Effector memory CD4-positive, alpha-beta T cell (primary cell): ENCODE data around the gene UCHL3.

Source experiments
- DNase-seq, 3 donors: peaks; one replicate each; pipeline ENCODE4 v3.0.0-alpha.2; 2020
- H3K27ac ChIP-seq: 2 replicates; pipeline ENCODE4 v1.7.0; 2013; ENCODE audit warnings: mild to moderate bottlenecking, low read length, moderate library complexity; ENCODE audit not compliant: insufficient read depth, poor library complexity, severe bottlenecking
- H3K27me3 ChIP-seq: replicated peaks from 2 replicates; pipeline ENCODE4 v1.7.0; 2013; ENCODE audit warnings: mild to moderate bottlenecking, low read length; ENCODE audit not compliant: insufficient read depth, control insufficient read depth, poor library complexity, severe bottlenecking
- H3K36me3 ChIP-seq: 2 replicates; pipeline ENCODE4 v1.7.0; 2013; ENCODE audit warnings: mild to moderate bottlenecking, low read length, moderate library complexity; ENCODE audit not compliant: control insufficient read depth, insufficient read depth
- H3K4me1 ChIP-seq: 2 replicates; pipeline ENCODE4 v1.7.0; 2013; ENCODE audit warnings: low read length, mild to moderate bottlenecking; ENCODE audit not compliant: control insufficient read depth, insufficient read depth, poor library complexity, severe bottlenecking
- H3K4me3 ChIP-seq: 2 replicates; pipeline ENCODE4 v1.7.0; 2013; ENCODE audit warnings: low read length, low read depth, mild to moderate bottlenecking; ENCODE audit not compliant: insufficient read depth, poor library complexity, severe bottlenecking
- H3K9me3 ChIP-seq: 2 replicates; pipeline ENCODE4 v1.7.0; 2013; ENCODE audit warnings: mild to moderate bottlenecking, low read length, moderate library complexity; ENCODE audit not compliant: control insufficient read depth

Gene UCHL3

DNA sequence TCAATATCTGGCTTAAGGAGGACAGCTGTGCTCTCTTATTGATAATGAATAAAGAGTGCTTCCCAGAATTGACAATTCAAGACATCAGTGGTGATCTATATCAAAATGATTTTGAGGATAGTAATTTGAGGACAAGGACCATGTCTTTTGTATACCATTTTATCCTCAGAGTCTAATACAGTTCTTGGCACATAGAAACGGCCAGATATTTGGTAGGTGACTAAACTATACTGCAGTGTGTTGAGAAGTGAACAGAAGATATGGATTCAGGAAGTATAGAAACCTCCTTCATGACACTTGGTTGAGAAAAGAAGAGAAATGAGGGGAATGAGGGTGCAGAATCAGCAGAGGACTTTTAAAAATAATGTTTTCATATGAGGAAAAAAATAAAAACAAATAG lies 70.4 kb downstream of the UCHL3 start:
- H3K9me3 ChIP-seq: no peaks in the 10 kb centered on the region
- no peaks in the 10 kb centered on the region for H3K36me3 ChIP-seq
- DNase-seq: no peak
- H3K4me1 ChIP-seq: no peaks in the 10 kb centered on the region
- H3K4me3 ChIP-seq: no peak overlapping the region
- H3K27me3 ChIP-seq: no peaks in the 10 kb centered on the region
- no peak overlapping the region for H3K27ac ChIP-seq

DNA sequence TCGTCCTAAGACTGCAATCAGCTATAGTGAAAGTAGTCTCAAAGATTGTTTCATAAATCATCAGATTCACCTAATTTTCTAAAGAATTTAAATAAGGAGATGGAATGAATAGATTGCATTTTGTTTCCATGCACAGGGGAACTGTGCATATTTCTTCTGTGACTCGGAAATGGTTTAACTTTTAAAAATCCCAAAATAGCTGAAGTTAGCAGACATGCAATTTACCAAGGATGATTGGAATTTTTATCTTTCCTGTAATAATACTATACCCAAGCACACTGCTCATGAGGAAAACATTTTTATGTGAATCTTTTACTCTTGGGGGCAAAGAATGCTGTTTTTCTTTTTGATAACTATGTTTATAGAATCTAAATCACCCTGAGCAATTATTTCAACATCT lies 71.6 kb downstream of the UCHL3 start:
- DNase-seq: no peak
- Histone ChIP-seq H3K27ac (no peak overlapping the region), H3K9me3 (no peaks in the 10 kb centered on the region), H3K36me3 (no peaks in the 10 kb centered on the region), H3K27me3 (no peaks in the 10 kb centered on the region), H3K4me3 (no peak overlapping the region), H3K4me1 (no peaks in the 10 kb centered on the region)

DNA sequence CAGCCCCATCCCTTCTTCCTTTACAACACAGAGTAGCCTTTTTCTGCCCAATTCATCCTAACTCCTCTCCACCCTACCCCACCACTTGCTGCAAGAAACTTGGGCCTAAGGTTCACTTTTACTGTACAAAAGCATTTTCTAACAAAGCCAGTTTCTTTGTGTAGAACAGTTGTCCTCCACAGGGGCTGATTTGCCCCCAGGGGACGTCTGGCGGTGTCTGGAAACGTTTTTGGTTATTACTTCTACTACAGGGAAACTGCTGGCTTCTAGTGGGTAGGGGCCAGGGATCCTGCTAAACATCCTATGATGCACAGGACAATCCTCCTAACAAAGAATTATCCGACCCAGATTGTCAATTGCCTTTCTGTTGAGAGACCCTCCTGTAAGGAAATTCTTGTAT lies 79.2 kb downstream of the UCHL3 start:
- Histone ChIP-seq H3K36me3 (no peaks in the 10 kb centered on the region), H3K27me3 (no peaks in the 10 kb centered on the region), H3K4me1 (no peaks in the 10 kb centered on the region), H3K27ac (no peak overlapping the region), H3K4me3 (no peak overlapping the region), H3K9me3 (no peaks in the 10 kb centered on the region)
- DNase-seq: no peak

DNA sequence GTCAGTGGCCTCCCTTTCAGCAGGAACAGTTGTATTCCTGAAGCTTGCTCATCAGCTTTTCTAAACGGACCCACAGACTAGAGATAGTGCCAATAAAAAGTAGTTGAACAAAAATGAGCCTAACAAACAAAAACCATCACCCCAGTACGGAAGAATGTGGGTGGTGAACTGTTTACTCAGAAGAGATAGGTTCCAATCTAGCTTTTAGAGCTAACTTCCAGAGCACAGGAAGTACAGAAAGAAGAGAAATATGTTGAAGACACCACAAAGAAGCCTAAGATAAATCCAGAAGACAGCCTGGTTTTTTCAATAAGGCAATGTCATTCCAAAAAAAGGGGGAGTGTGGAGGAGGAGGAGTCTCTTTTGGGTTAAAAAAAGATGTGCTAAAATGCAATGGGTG lies 83.7 kb downstream of the UCHL3 start:
- no peaks in the 10 kb centered on the region for H3K9me3 ChIP-seq
- no peak for DNase-seq
- no peaks in the 10 kb centered on the region for H3K36me3 ChIP-seq
- no peaks in the 10 kb centered on the region for H3K4me1 ChIP-seq
- no peaks in the 10 kb centered on the region for H3K27me3 ChIP-seq
- no peak overlapping the region for H3K27ac ChIP-seq
- no peak overlapping the region for H3K4me3 ChIP-seq

DNA sequence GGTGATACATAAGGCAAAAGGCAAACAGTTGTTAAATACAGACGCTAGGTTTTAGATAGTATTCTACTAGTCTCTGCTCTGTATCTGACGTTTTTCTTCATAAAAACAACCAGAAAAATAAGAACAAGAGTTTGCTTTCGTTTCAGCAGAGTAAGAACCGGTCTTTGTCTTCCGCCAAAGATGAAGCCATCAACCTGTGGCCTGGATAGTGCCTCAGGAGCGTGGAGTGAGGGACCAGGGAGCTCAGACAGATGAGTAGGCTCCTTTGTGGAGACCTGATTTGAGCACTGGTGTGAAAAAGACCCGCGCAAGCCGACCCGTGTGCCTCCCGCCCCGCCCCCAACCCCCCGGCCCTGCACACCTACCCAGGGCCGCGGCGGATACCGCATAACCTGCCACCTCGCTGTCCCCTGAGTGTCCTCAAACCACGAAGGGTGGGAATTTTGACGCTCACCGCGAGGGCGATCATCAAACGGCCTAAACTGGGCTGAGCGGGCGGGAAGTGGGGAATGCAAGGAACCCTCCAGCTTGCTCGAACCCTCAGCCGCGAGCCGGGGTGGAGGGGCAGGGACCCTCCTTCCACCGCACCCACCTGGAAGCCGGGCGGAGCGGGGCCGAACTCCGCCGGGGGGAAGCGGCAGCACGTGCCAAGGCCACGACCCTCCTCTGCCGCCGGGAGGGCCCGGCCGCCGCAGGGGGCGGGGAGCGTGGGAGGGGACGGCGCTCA lies 85.7 kb downstream of the UCHL3 start:
- peak in 2 of 3 donors; percentile 0 to 5 for DNase-seq
- Histone ChIP-seq H3K27ac (peak overlapping the region; percentile 35), H3K4me3 (peak overlapping the region; percentile 81)

DNA sequence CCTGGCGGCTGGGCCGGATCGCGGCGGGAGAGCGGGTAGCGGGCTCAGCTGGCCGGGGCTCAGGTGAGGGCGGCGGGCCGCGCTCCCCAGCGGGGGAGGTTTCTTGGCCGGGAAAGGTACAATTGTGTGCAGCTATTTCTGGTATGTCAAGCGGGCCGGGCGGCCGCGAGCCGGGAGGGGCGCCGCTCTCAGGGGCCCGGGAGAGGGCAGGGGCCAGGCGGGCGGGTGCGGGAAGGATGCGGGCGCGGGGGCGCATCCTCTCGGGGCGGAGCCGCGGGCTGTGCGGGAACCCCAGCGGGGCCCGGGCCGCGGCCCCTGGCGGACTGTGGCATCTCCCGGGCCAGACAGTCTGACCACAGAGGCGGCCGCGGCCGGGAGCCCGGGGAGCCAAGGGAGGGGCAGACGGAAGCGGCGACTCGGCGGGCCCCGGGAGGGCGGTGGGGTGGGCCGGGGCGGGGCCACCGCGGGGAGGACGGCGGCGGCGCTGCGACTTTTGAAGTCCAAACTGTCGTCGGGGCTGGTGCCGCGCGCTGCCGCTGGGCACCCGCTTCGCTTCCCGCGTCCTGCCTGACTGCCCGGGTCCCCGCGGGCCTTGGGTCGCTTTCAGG lies 86.3 kb downstream of the UCHL3 start, which contains the start of gene LMO7:
Gene LMO7 (plus strand): TSS at position 503 of the 608 bp plus-strand sequence. CDS start 328 bp downstream, outside the sequence.
- H3K9me3 ChIP-seq: no peaks in the 10 kb centered on the region
- no peaks in the 10 kb centered on the region for H3K27me3 ChIP-seq
- peak within 1 kb of the TSS; percentile 52 for H3K27ac ChIP-seq
- peak within 1 kb of the TSS; percentile 81 for H3K4me3 ChIP-seq
- no peaks in the 10 kb centered on the region for H3K36me3 ChIP-seq
- H3K4me1 ChIP-seq: no peaks in the 10 kb centered on the region
- DNase-seq: peak; percentile 37 to 55 (median 53)

More for the DNA sequence above, 85.7 kb downstream of the UCHL3 start:
- Histone ChIP-seq H3K9me3 (no peaks in the 10 kb centered on the region), H3K36me3 (no peaks in the 10 kb centered on the region), H3K27me3 (no peaks in the 10 kb centered on the region), H3K4me1 (no peaks in the 10 kb centered on the region)

DNA sequence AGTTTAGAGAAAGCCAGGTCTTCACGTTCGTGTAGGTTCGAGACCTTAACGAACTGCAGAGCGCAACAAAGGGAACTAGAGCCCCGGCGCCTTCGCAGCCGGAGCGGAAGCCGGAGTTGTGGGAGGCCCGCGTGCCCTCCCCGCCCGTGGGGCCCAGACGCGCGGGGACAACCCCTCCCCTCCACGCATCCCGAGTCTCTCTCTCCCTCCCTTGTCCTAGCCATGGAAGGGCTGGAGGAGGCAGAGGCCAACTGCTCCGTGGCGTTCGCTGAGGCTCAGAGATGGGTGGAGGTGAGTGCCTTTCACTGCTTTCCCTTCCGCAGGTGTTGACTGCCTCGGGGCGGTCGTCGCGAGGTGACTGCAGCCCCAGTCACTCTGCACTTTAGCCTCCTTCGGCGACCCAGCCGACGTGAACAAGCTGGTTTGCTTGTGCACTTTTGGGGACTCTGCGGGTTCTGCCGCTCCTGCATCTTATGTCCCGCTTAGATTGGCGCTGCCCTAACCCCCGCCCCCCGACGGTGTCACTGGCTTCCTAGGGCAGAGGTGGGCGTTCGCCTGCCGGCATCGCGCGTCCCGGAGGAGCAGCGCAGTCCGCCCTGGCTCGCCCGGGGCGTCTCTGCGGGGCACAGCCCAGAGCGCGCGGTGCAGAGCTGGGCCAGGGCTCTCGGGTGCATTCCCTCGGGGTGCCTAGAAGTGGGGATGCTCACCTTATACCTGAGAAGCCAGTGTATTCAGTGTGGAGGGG lies 87.0 kb downstream of the UCHL3 start:
- H3K27me3 ChIP-seq: no peaks in the 10 kb centered on the region
- peak overlapping the region; percentile 81 for H3K4me3 ChIP-seq
- no peaks in the 10 kb centered on the region for H3K4me1 ChIP-seq
- peak; percentile 3 to 23 (median 15) for DNase-seq
- peak overlapping the region; percentile 52 for H3K27ac ChIP-seq
- no peaks in the 10 kb centered on the region for H3K9me3 ChIP-seq
- H3K36me3 ChIP-seq: no peaks in the 10 kb centered on the region

DNA sequence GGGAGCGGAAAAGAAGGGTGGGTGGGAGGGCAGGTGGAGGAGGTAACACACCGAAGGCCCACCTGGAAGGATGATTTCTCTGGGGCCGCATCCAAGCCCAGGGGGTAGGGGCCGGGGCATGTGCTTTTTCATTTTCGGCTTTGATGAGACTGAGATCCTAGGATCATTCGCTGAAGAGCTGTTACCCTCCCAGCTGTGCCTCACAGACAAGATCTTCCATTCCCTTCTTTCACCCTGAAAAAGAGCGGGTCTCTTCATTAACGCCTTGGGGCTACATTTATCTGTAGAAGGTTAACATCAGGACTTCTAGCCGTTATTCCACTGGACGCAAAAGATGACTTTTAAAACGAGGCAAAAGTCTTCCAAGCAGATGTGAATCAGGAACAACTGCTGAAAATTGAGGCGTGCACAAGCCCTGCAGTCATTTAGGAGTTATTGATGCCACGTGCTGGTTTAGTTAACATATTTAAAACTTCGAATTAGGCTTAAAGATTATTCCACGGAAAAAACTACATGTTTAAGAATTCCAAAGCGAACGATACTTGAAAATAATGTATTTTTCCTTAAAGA lies 87.7 kb downstream of the UCHL3 start:
- H3K4me3 ChIP-seq: no peak overlapping the region
- H3K36me3 ChIP-seq: no peaks in the 10 kb centered on the region
- H3K4me1 ChIP-seq: no peaks in the 10 kb centered on the region
- no peak overlapping the region for H3K27ac ChIP-seq
- DNase-seq: no peak
- no peaks in the 10 kb centered on the region for H3K9me3 ChIP-seq
- no peaks in the 10 kb centered on the region for H3K27me3 ChIP-seq

DNA sequence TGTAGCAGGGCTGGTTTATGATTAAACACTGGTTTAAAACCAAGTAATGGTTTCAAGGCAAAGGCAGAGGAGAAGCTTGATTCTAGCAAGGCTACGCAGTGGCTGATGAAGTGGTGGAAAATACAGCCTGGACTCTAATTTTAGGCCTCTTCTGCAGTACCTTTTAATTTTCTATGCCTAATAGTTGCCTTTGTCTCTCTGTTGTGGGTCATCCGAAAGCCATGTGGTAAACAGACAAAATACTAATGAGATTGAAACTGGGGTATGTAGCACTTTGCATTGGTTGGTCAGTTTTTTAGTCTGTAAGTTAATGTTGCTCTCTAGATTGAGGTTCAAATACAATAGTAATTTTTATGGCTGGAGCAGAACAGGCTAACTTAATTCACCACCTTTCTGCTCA lies 89.9 kb downstream of the UCHL3 start:
- DNase-seq: no peak
- H3K4me1 ChIP-seq: no peaks in the 10 kb centered on the region
- H3K9me3 ChIP-seq: no peaks in the 10 kb centered on the region
- no peaks in the 10 kb centered on the region for H3K36me3 ChIP-seq
- H3K27ac ChIP-seq: no peak overlapping the region
- no peak overlapping the region for H3K4me3 ChIP-seq
- no peaks in the 10 kb centered on the region for H3K27me3 ChIP-seq
